Bronchial epithelial cell (primary cell): ENCODE results near the gene CA11. TPM values are rescaled to one million over a fixed set of nuclear protein-coding genes. Genes with fewer than 3 reads are reported as not detected.

ENCODE experiments used
- DNase-seq: peaks from one replicate; pipeline ENCODE4 v3.0.0-alpha.2; 2010; ENCODE audit warnings: low read depth
- FAIRE-seq: peaks from 2 replicates; lab custom pipeline; 2011; peaks lifted over from hg19 to GRCh38; lab: Jason Lieb, UNC
- H3K27me3 ChIP-seq: 2 replicates; pipeline ENCODE4 v1.5.1; 2011; ENCODE audit warnings: low read length; ENCODE audit not compliant: control insufficient read depth, insufficient read depth
- H3K36me3 ChIP-seq: 2 replicates; pipeline ENCODE4 v1.5.1; 2011; ENCODE audit warnings: low read length; ENCODE audit not compliant: control insufficient read depth, insufficient read depth
- H3K4me3 ChIP-seq: 2 replicates; pipeline ENCODE4 v1.5.1; 2011; ENCODE audit warnings: mild to moderate bottlenecking, low read depth, low read length, control low read depth
- CTCF ChIP-seq: IDR thresholded peaks from 2 replicates; pipeline ENCODE4 v1.5.1; 2011; ENCODE audit warnings: mild to moderate bottlenecking, moderate library complexity, low read length, control low read depth, inconsistent platforms; ENCODE audit not compliant: insufficient read depth, severe bottlenecking
- total RNA-seq: library from RNA; depleted of rRNA; stranded (reverse); fragments of >200 nt; gene quantifications from 2 replicates; pipeline ENCODE4 v1.2.1, GENCODE V29; 2014

CA11 gene
- total RNA-seq, 1 donor from 2014 or later: 2.4 TPM

GRCh38 chr19:48603850-48604249, 42.1 kb downstream of the CA11 start:
- no peaks in the 10 kb centered on the region for H3K36me3 ChIP-seq
- H3K27me3 ChIP-seq: no peaks in the 10 kb centered on the region
- TF ChIP-seq CTCF: no peak
- H3K4me3 ChIP-seq: no peak overlapping the region
- DNase-seq: no peak
- FAIRE-seq: no peak

- FAIRE-seq: no peak
Observed at GRCh38 chr19:48603449-48603848, 42.5 kb downstream of the CA11 start.

GRCh38 chr19:48603001-48603400, 43.0 kb downstream of the CA11 start:
- Histone ChIP-seq H3K4me3 (no peak overlapping the region), H3K36me3 (no peaks in the 10 kb centered on the region), H3K27me3 (no peaks in the 10 kb centered on the region)
- no peak for TF ChIP-seq CTCF
- no peak for FAIRE-seq
- no peak for DNase-seq

More at GRCh38 chr19:48603449-48603848, 42.5 kb downstream of the CA11 start:
- Histone ChIP-seq H3K4me3 (no peak overlapping the region), H3K36me3 (no peaks in the 10 kb centered on the region), H3K27me3 (no peaks in the 10 kb centered on the region)
- no peak for TF ChIP-seq CTCF
- no peak for DNase-seq

GRCh38 chr19:48600679-48601417, 45.1 kb downstream of the CA11 start:
- H3K36me3 ChIP-seq: no peaks in the 10 kb centered on the region
- DNase-seq: no peak

GRCh38 chr19:48598996-48599700, 46.8 kb downstream of the CA11 start:
- no peaks in the 10 kb centered on the region for H3K36me3 ChIP-seq

More at GRCh38 chr19:48600679-48601417, 45.1 kb downstream of the CA11 start:
- no peak for TF ChIP-seq CTCF
- Histone ChIP-seq H3K4me3 (no peak overlapping the region), H3K27me3 (no peaks in the 10 kb centered on the region)
- no peak for FAIRE-seq

More at GRCh38 chr19:48598996-48599700, 46.8 kb downstream of the CA11 start:
- Histone ChIP-seq H3K4me3 (no peak overlapping the region), H3K27me3 (no peaks in the 10 kb centered on the region)
- no peak for DNase-seq
- TF ChIP-seq CTCF: no peak
- FAIRE-seq: no peak
